ENCODE data around the gene SMAD9. TPM values are rescaled to one million over a fixed set of nuclear protein-coding genes. Genes with fewer than 3 reads are reported as not detected.
A peak's percentile ranks its signal among the peaks of the same experiment; 100 is the strongest.

The SMAD9 gene
- total RNA-seq, 2 donors from 2014 or later, result 1.6 to 1.8 TPM

DNA sequence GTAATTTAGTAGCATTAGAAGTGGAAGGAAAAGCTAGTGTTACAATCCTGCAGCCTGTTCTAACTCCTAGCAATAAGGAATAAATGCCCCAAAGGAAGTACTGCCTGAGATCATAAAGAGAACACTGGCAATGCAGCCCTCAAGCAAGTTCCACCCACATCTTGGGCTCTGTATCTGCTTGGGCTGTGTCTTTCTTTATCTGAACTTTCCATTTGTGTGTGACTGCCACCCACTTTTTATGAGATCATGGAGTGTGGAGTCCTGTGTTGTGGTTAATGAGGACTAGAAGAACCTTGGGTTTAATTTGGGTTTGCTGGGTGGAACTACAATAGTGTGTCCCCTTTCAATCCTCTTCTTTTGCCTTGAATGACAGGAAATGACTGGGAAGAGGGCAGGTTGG lies 62.8 kb downstream of the SMAD9 start:
- intact Hi-C loops (cut with DNase I), result no loop called here
- Histone ChIP-seq H3K9me3 (no peaks in the 10 kb centered on the region), H3K27ac (no peak overlapping the region), H3K4me3 (no peak overlapping the region), H3K27me3 (peaks cover 0 to 3% of the 10 kb centered on the region in 2 donors), H3K4me1 (no peaks in the 10 kb centered on the region), H3K36me3 (replicated peaks in 1 of 2; ENCODE audit: insufficient read depth in 1 of 2, low read depth in 2 of 2) (no peaks in the 10 kb centered on the region)
- TF ChIP-seq POLR2A (IDR thresholded peaks at IDR 0.05), result no peak
- TF ChIP-seq, protein P1, sequence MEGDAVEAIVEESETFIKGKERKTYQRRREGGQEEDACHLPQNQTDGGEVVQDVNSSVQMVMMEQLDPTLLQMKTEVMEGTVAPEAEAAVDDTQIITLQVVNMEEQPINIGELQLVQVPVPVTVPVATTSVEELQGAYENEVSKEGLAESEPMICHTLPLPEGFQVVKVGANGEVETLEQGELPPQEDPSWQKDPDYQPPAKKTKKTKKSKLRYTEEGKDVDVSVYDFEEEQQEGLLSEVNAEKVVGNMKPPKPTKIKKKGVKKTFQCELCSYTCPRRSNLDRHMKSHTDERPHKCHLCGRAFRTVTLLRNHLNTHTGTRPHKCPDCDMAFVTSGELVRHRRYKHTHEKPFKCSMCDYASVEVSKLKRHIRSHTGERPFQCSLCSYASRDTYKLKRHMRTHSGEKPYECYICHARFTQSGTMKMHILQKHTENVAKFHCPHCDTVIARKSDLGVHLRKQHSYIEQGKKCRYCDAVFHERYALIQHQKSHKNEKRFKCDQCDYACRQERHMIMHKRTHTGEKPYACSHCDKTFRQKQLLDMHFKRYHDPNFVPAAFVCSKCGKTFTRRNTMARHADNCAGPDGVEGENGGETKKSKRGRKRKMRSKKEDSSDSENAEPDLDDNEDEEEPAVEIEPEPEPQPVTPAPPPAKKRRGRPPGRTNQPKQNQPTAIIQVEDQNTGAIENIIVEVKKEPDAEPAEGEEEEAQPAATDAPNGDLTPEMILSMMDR (IDR thresholded peaks at IDR 0.05), result no peak
- no peak for ATAC-seq
- no peak for DNase-seq

DNA sequence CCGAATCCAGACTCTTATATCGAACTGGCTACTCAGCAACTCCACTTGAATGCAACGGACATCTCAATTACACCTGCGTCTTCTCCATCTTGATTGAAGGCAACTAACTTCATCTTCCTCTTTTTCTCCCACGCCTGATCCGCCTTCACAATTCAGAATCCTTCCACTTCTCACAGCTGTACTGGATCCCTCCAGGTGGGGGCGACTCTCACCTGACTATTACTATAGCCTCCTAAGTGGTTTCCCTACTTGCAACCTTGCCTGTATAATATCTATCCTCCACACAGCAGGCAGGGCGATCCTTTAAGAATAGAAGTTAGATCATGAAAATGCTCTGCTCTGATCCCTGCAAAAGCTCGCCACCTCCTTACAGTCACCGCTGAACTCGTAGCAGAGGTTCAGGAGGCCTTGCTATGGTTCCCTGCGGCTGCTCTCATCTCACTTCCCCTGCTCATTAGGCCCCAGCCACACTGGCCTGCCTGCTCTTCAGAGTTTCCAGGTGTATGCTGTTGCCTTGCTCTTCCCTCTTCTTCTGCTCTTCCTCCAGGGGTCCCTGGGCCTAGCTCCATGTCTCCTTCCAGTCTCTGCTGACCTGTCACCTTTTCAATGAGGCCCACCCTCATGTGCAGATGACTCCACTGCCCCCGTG lies 69.1 kb downstream of the SMAD9 start:
- 77% methylated on average over 13 of the region's 13 CpGs for whole genome bisulfite sequencing, 2 donors
- ATAC-seq (no peak), DNase-seq (no peak)
- no peaks in the 10 kb centered on the region for H3K9me3 ChIP-seq
- no peak overlapping the region for H3K4me3 ChIP-seq
- intact Hi-C loops (cut with DNase I), result no loop called here
- TF ChIP-seq, protein P1 (IDR thresholded peaks at IDR 0.05), result no peak
- no peak for TF ChIP-seq POLR2A (IDR thresholded peaks at IDR 0.05)
- no peaks in the 10 kb centered on the region for H3K36me3 ChIP-seq (replicated peaks in 1 of 2; ENCODE audit: insufficient read depth in 1 of 2, low read depth in 2 of 2)
- peaks cover 4% of the 10 kb centered on the region for H3K4me1 ChIP-seq
- no peaks in the 10 kb centered on the region for H3K27me3 ChIP-seq
- H3K27ac ChIP-seq, result no peak overlapping the region

DNA sequence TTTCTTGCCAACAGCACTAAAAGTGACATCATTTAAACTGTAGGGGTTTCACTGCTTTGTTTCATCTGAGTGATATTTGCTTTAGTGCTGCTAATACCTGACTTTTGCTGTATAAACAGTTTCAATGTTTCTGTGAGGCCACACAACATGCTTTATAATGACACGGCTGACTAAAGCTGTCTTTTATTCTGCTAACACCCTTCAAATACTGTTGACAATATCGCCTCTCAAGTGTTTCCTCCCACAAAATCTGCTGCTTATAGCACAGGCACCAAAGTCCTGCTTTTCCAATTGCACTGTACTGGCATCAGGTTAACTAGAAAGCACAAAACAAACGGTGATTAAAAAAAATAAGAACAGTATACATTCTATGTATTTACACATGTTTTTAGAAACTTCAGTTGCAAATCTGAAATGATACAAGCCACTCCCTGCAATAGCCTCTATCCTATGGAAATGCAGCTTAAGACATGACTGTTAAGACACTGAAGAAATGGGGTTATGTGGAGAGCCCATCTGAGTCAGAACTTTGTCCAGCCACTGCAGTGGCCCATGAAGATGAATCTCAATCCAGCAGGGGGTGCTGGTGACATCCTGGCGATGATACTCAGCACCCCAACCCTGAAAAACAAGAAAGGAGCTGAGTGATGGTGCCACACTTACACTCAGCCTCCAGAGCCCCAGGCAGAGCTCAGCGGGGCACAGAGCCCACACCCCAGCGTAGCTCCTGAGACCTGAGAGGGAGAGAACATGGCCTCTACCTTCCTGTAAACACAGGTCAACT lies 71.6 kb downstream of the SMAD9 start:
- TF ChIP-seq POLR2A (IDR thresholded peaks at IDR 0.05), result no peak
- TF ChIP-seq, protein P1 (IDR thresholded peaks at IDR 0.05), result no peak
- intact Hi-C loops (cut with DNase I), result no loop called here
- Histone ChIP-seq H3K9me3 (no peaks in the 10 kb centered on the region), H3K27me3 (no peaks in the 10 kb centered on the region), H3K4me1 (peaks cover 4% of the 10 kb centered on the region), H3K27ac (no peak overlapping the region), H3K4me3 (no peak overlapping the region), H3K36me3 (replicated peaks in 1 of 2; ENCODE audit: insufficient read depth in 1 of 2, low read depth in 2 of 2) (no peaks in the 10 kb centered on the region)
- no peak for DNase-seq
- 39 to 57% methylated on average over 3 to 6 of the region's 6 CpGs for WGBS, 2 donors
- ATAC-seq, result no peak

DNA sequence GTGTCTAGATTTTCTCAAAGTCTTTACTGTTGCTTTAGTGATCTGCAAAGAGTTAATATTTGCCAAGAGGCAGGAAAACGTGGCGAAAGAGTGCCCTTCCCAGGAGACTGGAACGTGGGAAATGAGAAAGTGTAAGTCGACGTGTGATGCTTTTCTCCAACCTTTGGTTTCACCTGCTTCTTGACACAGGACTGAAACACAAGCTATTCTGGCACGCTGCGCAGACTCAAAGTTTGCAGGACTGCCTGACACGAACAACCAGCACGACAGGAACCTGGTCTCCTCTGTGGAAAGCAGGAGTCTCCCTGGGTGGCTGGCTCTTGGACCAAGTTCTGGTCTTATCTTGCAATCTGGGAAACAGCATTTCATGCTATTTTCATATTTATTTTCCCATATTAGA lies 72.4 kb downstream of the SMAD9 start:
- intact Hi-C loops (cut with DNase I), result no loop called here
- TF ChIP-seq POLR2A (IDR thresholded peaks at IDR 0.05), result no peak
- TF ChIP-seq, protein P1 (IDR thresholded peaks at IDR 0.05), result no peak
- no peak overlapping the region for H3K27ac ChIP-seq
- H3K9me3 ChIP-seq, result no peaks in the 10 kb centered on the region
- no peaks in the 10 kb centered on the region for H3K36me3 ChIP-seq (replicated peaks in 1 of 2; ENCODE audit: insufficient read depth in 1 of 2, low read depth in 2 of 2)
- peak in 3 of 4 donors; percentile 9 to 47 (median 29) for DNase-seq
- ATAC-seq, result peak; percentile 35
- no peaks in the 10 kb centered on the region for H3K27me3 ChIP-seq
- WGBS, 2 donors, result 13 to 19% methylated on average over 9 of the region's 9 CpGs
- no peak overlapping the region for H3K4me3 ChIP-seq
- H3K4me1 ChIP-seq, result peaks cover 4% of the 10 kb centered on the region
